HEK293 (cell line): ENCODE measurements around the gene PDP2.

Source experiments
- BCL11B ChIP-seq: fragments of 450-650 bp; formaldehyde crosslinking; IDR thresholded peaks from 2 replicates; pipeline ENCODE4 v1.5.1; 2016; ENCODE audit warnings: low read depth, missing biosample characterization, missing genetic modification characterization
- MYNN ChIP-seq: fragments of 450-650 bp; formaldehyde crosslinking; IDR thresholded peaks from 2 replicates; pipeline ENCODE4 v1.5.1; 2016; ENCODE audit warnings: missing biosample characterization, missing genetic modification characterization, borderline replicate concordance
- SALL2 ChIP-seq: fragments of 450-650 bp; formaldehyde crosslinking; IDR thresholded peaks from 2 replicates; pipeline ENCODE4 v1.5.0; 2017; ENCODE audit warnings: missing biosample characterization, mild to moderate bottlenecking, missing genetic modification characterization, borderline replicate concordance
- ZNF10 ChIP-seq: fragments of 450-650 bp; formaldehyde crosslinking; IDR thresholded peaks from 2 replicates; pipeline ENCODE4 v1.5.1; 2017; ENCODE audit warnings: missing biosample characterization, missing genetic modification characterization
- ZNF433 ChIP-seq: fragments of 450-650 bp; formaldehyde crosslinking; IDR thresholded peaks from 2 replicates; pipeline ENCODE4 v1.5.1; 2016; ENCODE audit warnings: missing biosample characterization, missing genetic modification characterization, low read depth
- ZNF510 ChIP-seq: fragments of 450-650 bp; formaldehyde crosslinking; IDR thresholded peaks from 2 replicates; pipeline ENCODE4 v1.5.1; 2018; ENCODE audit warnings: mild to moderate bottlenecking, missing genetic modification characterization, missing biosample characterization; ENCODE audit not compliant: insufficient replicate concordance
- TF ChIP-seq, protein P1 (sequence below): fragments of 450-650 bp; formaldehyde crosslinking; optimal IDR thresholded peaks from 2 replicates; pipeline ENCODE3; 2016; ENCODE audit warnings: missing biosample characterization, mild to moderate bottlenecking, missing genetic modification characterization
- TF ChIP-seq, protein P2 (sequence below): fragments of 450-650 bp; formaldehyde crosslinking; IDR thresholded peaks from 2 replicates; pipeline ENCODE4 v1.5.1; 2016; ENCODE audit warnings: missing biosample characterization, missing genetic modification characterization
- TF ChIP-seq, protein P3 (sequence below): fragments of 450-650 bp; IDR thresholded peaks from 2 replicates; pipeline ENCODE4 v1.5.1; 2018; ENCODE audit warnings: missing biosample characterization, missing genetic modification characterization
- TF ChIP-seq, protein P4 (sequence below): fragments of 450-650 bp; formaldehyde crosslinking; IDR thresholded peaks from 2 replicates; pipeline ENCODE4 v1.5.1; 2016; ENCODE audit warnings: missing biosample characterization, missing genetic modification characterization
- TF ChIP-seq, protein P5 (sequence below): fragments of 450-650 bp; formaldehyde crosslinking; conservative IDR thresholded peaks from 2 replicates; pipeline ENCODE4 v1.5.1; 2016; ENCODE audit warnings: low read depth, missing biosample characterization, missing genetic modification characterization

DNA sequence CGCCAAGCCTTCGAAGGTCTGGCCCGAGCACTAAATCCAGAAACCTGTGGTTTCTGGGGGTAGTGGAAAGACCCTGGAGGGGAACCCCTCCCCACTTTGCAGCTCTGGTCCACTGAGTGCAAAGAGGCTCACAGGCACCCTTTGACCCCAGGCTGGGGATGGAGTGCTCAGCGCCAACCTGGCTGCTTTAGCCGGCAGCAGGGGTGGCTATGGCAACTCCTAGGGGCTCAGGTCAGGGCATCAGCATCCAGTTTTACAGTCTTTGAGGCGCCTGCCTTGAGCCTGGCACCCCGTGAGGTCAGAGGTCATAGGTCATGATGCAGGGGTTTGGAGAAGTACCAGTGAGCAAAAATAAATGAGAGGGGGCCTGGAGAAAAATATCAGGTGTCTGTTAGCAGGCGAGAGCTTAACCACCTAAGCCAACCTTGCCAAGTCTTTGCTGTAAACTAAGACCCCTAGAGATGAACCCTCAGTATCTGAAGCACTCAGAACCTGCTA, 18.2 kb upstream of the PDP2 start:
- TF ChIP-seq BCL11B (tag by site-specific recombination) (no peak), SALL2 (tag by site-specific recombination) (no peak), MYNN (tag by site-specific recombination) (no peak), ZNF10 (no peak), ZNF510 (tag by site-specific recombination) (no peak), ZNF433 (tag by site-specific recombination) (no peak)
- TF ChIP-seq, protein P1, sequence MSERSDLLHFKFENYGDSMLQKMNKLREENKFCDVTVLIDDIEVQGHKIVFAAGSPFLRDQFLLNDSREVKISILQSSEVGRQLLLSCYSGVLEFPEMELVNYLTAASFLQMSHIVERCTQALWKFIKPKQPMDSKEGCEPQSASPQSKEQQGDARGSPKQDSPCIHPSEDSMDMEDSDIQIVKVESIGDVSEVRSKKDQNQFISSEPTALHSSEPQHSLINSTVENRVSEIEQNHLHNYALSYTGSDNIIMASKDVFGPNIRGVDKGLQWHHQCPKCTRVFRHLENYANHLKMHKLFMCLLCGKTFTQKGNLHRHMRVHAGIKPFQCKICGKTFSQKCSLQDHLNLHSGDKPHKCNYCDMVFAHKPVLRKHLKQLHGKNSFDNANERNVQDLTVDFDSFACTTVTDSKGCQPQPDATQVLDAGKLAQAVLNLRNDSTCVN (tag by site-specific recombination): no peak
- TF ChIP-seq, protein P2, sequence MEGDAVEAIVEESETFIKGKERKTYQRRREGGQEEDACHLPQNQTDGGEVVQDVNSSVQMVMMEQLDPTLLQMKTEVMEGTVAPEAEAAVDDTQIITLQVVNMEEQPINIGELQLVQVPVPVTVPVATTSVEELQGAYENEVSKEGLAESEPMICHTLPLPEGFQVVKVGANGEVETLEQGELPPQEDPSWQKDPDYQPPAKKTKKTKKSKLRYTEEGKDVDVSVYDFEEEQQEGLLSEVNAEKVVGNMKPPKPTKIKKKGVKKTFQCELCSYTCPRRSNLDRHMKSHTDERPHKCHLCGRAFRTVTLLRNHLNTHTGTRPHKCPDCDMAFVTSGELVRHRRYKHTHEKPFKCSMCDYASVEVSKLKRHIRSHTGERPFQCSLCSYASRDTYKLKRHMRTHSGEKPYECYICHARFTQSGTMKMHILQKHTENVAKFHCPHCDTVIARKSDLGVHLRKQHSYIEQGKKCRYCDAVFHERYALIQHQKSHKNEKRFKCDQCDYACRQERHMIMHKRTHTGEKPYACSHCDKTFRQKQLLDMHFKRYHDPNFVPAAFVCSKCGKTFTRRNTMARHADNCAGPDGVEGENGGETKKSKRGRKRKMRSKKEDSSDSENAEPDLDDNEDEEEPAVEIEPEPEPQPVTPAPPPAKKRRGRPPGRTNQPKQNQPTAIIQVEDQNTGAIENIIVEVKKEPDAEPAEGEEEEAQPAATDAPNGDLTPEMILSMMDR: no peak
- TF ChIP-seq, protein P3, sequence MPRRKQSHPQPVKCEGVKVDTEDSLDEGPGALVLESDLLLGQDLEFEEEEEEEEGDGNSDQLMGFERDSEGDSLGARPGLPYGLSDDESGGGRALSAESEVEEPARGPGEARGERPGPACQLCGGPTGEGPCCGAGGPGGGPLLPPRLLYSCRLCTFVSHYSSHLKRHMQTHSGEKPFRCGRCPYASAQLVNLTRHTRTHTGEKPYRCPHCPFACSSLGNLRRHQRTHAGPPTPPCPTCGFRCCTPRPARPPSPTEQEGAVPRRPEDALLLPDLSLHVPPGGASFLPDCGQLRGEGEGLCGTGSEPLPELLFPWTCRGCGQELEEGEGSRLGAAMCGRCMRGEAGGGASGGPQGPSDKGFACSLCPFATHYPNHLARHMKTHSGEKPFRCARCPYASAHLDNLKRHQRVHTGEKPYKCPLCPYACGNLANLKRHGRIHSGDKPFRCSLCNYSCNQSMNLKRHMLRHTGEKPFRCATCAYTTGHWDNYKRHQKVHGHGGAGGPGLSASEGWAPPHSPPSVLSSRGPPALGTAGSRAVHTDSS (tag by site-specific recombination): no peak
- TF ChIP-seq, protein P4, sequence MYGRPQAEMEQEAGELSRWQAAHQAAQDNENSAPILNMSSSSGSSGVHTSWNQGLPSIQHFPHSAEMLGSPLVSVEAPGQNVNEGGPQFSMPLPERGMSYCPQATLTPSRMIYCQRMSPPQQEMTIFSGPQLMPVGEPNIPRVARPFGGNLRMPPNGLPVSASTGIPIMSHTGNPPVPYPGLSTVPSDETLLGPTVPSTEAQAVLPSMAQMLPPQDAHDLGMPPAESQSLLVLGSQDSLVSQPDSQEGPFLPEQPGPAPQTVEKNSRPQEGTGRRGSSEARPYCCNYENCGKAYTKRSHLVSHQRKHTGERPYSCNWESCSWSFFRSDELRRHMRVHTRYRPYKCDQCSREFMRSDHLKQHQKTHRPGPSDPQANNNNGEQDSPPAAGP (tag by site-specific recombination): no peak
- TF ChIP-seq, protein P5, sequence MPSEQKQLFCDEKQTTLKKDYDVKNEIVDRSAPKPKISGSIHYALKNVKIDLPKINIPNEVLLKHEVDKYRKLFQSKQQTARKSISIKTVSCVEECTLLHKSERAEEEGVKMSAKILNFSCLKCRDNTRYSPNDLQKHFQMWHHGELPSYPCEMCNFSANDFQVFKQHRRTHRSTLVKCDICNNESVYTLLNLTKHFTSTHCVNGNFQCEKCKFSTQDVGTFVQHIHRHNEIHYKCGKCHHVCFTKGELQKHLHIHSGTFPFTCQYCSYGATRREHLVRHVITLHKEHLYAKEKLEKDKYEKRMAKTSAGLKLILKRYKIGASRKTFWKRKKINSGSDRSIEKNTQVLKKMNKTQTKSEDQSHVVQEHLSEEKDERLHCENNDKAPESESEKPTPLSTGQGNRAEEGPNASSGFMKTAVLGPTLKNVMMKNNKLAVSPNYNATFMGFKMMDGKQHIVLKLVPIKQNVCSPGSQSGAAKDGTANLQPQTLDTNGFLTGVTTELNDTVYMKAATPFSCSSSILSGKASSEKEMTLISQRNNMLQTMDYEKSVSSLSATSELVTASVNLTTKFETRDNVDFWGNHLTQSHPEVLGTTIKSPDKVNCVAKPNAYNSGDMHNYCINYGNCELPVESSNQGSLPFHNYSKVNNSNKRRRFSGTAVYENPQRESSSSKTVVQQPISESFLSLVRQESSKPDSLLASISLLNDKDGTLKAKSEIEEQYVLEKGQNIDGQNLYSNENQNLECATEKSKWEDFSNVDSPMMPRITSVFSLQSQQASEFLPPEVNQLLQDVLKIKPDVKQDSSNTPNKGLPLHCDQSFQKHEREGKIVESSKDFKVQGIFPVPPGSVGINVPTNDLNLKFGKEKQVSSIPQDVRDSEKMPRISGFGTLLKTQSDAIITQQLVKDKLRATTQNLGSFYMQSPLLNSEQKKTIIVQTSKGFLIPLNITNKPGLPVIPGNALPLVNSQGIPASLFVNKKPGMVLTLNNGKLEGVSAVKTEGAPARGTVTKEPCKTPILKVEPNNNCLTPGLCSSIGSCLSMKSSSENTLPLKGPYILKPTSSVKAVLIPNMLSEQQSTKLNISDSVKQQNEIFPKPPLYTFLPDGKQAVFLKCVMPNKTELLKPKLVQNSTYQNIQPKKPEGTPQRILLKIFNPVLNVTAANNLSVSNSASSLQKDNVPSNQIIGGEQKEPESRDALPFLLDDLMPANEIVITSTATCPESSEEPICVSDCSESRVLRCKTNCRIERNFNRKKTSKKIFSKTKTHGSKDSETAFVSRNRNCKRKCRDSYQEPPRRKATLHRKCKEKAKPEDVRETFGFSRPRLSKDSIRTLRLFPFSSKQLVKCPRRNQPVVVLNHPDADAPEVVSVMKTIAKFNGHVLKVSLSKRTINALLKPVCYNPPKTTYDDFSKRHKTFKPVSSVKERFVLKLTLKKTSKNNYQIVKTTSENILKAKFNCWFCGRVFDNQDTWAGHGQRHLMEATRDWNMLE (tag by site-specific recombination): no peak
